Fibroblast of skin of back (primary cell): ENCODE data around the gene CRYBB2.
A peak's percentile ranks its signal among the peaks of the same experiment; 100 is the strongest.
"Not testable (repeated sequence)": the region's sequence is repeated elsewhere in the genome, so short reads cannot be mapped to it uniquely, and the experiment has no call there.

ENCODE experiments used
- DNase-seq: peaks from one replicate; pipeline ENCODE4 v3.0.0-alpha.2; 2013

CRYBB2 gene

GRCh38 chr22:25199731-25200520 lies 19.5 kb upstream of the CRYBB2 start, which contains the start of gene CRYBB3:
Gene CRYBB3, plus strand, starts transcription at chr22:25199858. Its CDS starts 1,539 bp downstream, at chr22:25201397.
- DNase-seq: no peak

DNA sequence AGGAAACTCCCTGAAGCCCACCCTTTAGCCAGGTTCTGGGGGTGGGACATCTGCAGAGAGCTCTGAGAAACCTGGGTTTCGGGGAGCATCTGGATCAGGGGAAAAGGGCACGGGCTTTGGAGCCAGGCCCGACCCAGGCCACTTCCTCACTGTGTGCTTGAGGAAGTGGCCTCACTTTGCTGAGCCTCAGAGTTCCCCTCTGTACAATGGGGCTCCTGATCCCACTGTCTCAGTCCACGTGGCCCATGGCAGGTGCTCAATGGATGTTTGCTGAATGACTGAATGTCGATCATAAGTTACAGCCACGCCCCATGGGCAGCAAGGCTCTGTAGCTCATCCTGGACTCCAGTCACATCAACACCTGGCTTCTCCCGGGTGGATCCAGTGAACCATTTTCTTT lies 18.5 kb upstream of the CRYBB2 start:
- no peak for DNase-seq

GRCh38 chr22:25201557-25202273 lies 17.7 kb upstream of the CRYBB2 start:
- no peak for DNase-seq

DNA sequence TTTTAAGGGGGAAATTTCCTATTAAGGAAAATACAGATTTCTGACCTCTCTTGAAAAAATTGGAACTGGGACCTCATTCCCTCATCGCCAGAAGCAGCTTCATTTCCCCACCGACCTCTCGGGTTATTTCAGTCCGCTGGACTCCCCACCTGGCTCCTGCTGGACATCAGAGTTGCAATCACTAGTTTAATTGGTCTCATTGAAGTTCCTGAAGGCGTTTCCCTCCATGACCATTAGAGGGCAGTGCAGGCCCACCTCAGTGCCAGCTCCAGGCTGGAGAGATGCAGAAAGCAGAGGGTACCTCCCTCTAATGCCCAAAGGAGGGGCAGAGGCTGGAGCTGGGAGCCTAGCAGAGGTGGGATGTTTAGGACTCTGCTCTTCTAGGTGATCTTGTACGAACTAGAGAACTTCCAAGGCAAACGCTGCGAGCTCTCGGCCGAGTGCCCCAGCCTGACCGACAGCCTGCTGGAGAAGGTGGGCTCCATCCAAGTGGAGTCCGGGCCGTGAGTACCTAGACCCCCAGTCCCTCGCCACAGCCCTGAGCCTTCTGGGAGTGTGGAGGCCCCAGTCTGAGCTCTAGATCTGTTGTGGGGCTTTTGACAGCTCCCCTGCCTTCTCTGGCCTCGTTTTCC lies 17.0 kb upstream of the CRYBB2 start:
- DNase-seq: peak; percentile 53

GRCh38 chr22:25203082-25203481 lies 16.4 kb upstream of the CRYBB2 start:
- DNase-seq: no peak

GRCh38 chr22:25204547-25204946 lies 14.9 kb upstream of the CRYBB2 start:
- not testable (repeated sequence) for DNase-seq

GRCh38 chr22:25205847-25206246 lies 13.6 kb upstream of the CRYBB2 start:
- no peak for DNase-seq

DNA sequence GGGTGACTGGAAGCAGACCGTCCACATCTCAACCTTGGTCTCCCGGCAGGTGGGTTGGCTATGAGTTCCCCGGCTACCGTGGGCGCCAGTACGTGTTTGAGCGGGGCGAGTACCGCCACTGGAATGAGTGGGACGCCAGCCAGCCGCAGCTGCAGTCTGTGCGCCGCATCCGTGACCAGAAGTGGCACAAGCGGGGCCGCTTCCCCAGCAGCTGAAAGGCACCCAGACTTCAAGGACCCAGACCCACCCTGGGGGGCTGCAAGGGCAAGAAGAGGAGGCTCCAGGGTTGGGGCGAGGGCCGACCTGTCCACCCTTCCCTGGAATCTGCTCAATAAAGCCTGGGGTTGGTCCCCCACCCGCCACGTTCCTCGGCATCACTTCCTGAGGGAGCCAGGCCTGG lies 12.4 kb upstream of the CRYBB2 start:
- no peak for DNase-seq

DNA sequence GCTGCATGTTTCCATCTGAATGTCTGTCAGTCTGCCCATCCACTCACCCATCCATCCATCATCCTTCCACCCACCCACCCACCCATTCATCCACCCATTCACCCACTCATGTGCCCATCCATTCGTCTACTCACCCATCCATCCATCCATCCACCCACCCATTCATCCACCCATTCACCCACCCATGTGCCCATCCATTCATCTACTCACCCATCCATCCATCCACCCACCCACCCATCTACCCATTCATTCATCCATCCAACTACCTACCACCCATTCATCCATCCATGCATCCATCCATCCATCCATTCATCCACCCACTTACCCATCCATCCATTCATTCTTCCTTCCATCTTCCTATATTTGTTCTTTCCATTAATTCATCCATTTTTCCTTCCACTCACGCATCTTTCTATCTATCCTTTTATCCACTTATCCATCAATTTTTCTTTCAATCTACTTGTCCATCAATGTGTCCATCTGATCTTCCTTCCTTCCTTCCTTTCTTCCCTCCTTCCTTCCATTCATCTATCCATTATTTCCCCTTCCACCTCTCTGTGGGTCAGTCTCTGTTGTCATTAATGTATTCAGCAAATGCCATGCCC lies 11.8 kb upstream of the CRYBB2 start:
- DNase-seq: no peak

DNA sequence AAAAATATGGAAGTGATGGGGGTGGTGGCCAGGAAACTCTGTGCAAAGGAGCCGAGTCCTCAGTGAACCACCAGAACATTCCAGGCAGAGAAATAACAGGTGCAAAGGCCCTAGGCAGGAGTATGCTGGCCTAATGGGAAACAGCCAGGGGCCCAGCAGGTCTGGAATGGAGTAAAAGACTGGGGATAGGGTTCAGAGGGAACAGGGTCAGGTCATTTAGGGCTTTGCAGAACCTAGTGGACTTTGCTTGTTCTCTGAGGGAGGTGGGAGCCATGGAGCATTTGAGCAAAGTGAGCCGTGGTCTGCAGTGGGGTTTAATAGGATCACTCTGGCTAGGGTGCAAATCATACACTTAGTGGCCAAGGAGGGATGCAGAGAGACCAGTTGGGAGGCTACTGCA lies 11.1 kb upstream of the CRYBB2 start:
- DNase-seq: no peak

DNA sequence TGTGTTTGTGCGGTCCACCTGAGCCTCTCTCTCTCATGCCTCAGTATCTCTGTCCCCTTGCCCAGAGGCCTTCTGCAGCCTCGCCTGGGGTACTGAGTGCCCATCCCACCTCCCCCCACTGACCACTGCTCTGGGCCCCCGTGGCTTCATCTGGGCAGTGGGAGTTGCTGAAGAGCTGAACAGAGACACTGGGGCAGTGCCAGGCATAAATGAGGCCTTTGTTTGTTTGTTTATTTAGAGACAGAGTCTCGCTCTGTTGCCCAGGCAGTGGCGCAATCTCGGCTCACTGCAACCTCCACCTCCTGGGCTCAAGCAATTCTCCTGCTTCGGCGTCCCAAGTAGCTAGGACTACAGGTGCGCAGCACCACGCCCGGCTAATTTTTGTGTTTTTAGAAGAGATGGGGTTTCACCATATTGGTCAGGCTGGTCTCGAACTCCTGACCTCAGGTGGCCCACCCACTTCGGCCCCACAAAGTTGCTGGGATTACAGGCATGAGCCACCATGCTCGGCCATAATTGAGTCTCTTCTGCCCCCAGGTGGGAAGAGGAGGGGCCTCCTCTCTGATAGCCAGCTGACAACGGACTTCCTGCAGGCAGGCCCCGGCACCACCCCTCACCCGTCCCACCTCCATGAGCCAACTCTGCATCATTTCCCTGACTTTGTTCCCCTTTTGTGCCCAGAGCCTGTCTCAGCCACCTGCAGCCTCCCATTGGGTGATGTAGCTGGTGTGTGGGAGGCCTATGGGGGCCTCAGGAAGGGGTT lies 10.5 kb upstream of the CRYBB2 start:
- DNase-seq: no peak

GRCh38 chr22:25210793-25211192 lies 8.6 kb upstream of the CRYBB2 start:
- no peak for DNase-seq

GRCh38 chr22:25212337-25212736 lies 7.1 kb upstream of the CRYBB2 start:
- DNase-seq: no peak

DNA sequence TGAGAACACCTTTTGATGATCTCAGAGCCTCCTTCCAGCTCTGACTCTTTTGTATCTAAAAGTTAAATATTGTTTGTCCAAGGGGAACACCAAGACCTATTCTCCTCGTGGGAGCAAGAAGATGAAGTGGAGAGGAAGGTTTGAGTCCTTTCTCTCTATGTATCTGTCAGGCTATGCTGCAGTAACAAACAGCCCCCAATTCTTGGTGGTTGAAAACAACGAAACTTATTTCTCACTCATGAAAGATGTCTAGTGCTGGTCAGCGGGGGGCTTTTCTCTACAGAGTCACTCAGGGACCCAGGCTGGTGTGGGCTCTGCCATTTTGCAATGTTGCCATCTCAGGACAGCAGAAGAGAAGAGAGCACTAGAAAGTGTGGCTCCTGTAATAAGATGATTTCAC lies 6.2 kb upstream of the CRYBB2 start:
- DNase-seq: no peak

DNA sequence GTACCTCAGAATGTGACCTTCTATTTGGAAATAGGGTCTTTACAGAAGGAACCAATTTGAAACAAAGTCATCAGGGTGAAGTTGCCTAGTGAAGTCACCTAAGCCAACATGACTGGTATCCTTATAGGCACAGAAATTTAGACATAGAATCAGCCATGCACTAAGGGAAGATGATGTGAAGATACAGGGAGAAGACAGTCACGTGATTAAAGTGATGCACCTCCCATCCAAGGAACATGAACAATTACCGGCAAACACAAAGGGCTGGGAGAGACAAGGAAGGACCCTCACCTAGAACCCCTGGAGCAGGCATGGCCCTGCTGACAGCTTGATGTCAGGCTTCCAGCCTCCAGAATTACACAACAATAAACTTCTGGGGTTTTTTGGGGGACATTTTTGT lies 3.2 kb upstream of the CRYBB2 start:
- no peak for DNase-seq

DNA sequence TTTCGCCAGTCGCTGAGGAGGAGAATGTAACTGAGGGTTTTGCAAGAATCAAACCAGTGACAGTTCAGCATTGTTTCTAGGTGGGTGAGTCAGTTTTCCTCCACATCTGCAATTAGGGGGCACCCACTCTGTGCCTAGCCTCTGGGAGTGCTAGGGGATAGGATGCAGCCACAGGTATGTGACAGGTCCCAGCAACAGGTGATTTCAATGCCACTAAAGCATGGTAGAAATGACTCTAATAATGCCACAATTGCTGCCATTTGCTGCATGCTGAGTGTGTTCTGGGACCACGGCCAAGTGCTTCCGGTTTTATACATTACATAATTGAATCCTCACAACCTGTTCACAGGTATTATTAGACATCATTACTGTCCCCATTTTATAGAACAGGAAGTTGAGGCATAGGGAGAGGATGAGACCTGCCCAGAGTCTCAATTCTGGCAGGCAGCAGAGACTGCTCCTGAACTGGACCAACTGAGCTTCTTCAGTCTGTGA lies 556 bp downstream of the CRYBB2 start:
- DNase-seq: no peak

GRCh38 chr22:25221790-25222189 lies 2.4 kb downstream of the CRYBB2 start:
- DNase-seq: no peak

DNA sequence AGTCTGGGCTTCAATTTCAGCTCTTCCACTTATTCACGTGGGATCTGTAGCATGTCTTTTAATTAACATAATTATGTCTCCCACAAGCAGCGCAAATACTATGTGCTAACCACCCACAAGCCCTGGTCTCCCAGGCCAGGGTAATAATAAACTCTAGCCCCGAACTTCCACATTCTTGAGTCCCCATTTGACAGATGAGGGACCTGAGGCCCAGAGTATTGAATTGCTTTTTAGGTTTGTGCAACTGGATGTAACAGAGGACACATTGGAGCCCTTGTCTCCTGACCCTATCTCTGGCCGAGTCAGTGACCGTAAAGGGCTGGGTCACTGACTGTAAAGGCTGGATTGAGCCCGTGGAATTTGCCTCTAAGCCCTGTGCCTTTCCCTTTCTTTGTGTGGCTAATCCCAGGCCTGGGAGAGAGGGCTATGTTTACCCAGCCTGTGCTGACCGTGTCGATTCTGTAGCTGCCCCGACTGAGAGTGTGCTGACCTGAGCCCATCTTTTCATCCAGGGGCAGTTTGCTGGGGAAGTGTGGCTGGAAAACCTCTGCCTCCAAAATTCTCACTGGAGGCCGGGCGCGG lies 3.9 kb downstream of the CRYBB2 start:
- no peak for DNase-seq

DNA sequence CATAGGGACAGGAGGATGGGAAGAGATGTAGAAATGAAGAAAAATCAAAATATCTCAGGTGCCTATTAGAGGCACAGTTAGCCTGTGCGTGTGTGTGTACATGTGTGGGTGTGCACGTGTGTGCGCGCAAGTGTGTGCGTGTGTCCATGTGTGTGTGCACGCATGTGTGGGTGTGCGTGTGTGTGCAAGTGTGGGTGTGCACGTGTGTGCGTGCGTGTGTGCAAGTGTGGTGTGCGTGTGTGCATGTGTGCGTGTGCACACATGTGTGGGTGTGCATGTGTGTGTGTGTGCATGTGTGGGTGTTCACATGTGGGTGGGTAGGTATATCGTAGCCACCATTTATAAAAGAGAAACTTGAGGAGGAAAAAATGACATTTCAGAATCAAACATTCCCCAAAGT lies 9.4 kb downstream of the CRYBB2 start:
- DNase-seq: no peak

DNA sequence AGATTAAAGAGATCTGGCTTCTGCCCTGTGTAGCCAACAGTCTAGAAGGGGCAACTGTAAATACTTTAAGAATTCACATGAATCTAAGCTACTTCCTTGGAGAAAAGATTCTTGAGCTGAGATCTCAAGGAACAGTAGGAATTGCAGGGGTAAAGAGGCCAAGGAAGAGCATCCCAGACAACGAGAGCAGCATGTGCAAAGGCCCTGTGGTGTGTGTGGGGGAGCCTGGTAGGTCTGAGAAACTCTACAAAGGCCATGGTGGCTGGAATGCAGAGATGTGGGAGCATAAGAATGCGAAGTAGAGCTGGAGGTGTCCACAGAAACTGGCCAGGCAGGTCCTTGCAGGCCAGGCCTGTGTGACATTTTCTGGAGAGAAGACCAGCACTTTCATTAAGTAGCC lies 11.3 kb downstream of the CRYBB2 start:
- not testable (repeated sequence) for DNase-seq

DNA sequence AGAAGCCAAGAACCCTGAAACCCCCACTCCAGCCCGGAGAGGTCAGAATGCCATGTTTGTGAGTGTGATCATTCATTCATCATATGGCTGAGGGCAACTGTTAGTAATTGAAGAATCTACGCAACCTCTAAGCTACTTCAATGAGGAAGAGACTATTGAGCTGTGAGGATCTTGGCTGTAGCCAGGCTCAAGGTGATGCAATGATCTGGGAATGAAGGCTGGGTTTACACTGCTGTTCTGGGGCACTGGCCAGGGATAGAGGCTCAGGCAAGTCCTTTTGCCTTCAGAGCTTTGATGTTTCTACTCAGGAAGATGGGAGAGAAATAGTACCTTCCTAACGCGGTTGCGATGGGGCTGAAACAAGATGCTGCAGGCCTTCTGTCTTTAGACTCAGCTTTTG lies 12.9 kb downstream of the CRYBB2 start:
- no peak for DNase-seq

DNA sequence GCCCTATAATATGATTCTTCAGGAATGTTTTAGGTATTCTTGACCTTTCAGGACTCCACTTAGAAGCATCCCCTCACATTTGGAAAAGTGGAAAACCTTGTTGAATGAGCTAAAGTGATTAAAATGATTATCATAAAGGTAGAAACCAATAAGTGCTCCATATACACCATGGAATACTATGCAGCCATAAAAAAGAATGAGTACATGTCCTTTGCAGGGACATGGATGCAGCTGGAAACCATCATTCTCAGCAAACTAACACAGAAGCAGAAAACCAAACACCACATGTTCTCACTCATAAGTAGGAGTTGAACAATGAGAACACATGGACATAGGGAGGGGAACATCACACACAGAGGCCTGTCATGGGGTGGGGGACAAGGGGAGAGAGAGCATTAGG lies 14.3 kb downstream of the CRYBB2 start:
- not testable (repeated sequence) for DNase-seq
